Transverse colon (tissue), 4 donors: ENCODE measurements around the gene ZNF324B. TPM values are rescaled to one million over a fixed set of nuclear protein-coding genes. Genes with fewer than 3 reads are reported as not detected.

ENCODE experiments used
- DNase-seq: peaks from one replicate; pipeline ENCODE4 v3.0.0-alpha.2; 2019
- H3K27ac ChIP-seq, 4 donors: fragments of 200-600 bp; sonication (generic); 2 replicates each; pipeline ENCODE4 v1.5.1; 2016 to 2018; ENCODE audit warnings: inconsistent platforms in 4 of 4
- H3K27me3 ChIP-seq: fragments of 200-600 bp; sonication (generic); 2 replicates; pipeline ENCODE4 v1.5.1; 2017; ENCODE audit warnings: inconsistent platforms
- H3K36me3 ChIP-seq, 4 donors: fragments of 200-600 bp; sonication (generic); 2 replicates each; pipeline ENCODE4 v1.5.1; 2017 to 2019; ENCODE audit warnings: inconsistent platforms in 4 of 4
- H3K4me1 ChIP-seq, 4 donors: fragments of 200-600 bp; sonication (generic); 2 replicates each; pipeline ENCODE4 v1.5.1; 2017 to 2020; ENCODE audit warnings: inconsistent platforms in 4 of 4
- H3K4me3 ChIP-seq, 4 donors: fragments of 200-600 bp; sonication (generic); 1 replicate in 1 of 4; 2 replicates in 3 of 4; pipeline versions ENCODE4 v1.5.1 to v1.6.1; 2017 to 2019; ENCODE audit warnings: inconsistent platforms in 4 of 4
- H3K9me3 ChIP-seq, 2 donors: fragments of 200-600 bp; sonication (generic); 2 replicates each; pipeline ENCODE4 v1.5.1; 2017 to 2019; ENCODE audit warnings: inconsistent platforms in 2 of 2
- CTCF ChIP-seq, 5 experiments: fragments of 200-600 bp in 3 of 5; fragments of 450-650 bp in 2 of 5; sonication (generic) in 3 of 5; IDR thresholded peaks; 1 replicate in 2 of 5; 2 replicates in 3 of 5; pipeline ENCODE4 v1.5.1; 2016 to 2017; ENCODE audit warnings: antibody characterized with exemption in 5 of 5, inconsistent platforms in 3 of 5, mild to moderate bottlenecking in 2 of 5, moderate library complexity in 1 of 5
- EP300 ChIP-seq: sonication (generic); formaldehyde crosslinking; IDR thresholded peaks from one replicate; pipeline ENCODE4 v1.6.1; 2017; ENCODE audit warnings: antibody characterized with exemption, low read depth
- POLR2A ChIP-seq: fragments of 450-650 bp; IDR thresholded peaks from one replicate; pipeline ENCODE4 v1.6.1; 2016; ENCODE audit warnings: antibody characterized with exemption, mild to moderate bottlenecking, moderate library complexity
- POLR2AphosphoS5 ChIP-seq, 3 donors: sonication (generic); formaldehyde crosslinking; IDR thresholded peaks; one replicate each; pipeline ENCODE4 v1.6.1; 2016; ENCODE audit warnings: antibody characterized with exemption in 3 of 3
- WGBS, 2 donors: methylation state at CpG; one replicate each; pipeline ENCODE4 v1.1.5; 2018; ENCODE audit warnings: low coverage in 1 of 2; 5-methylcytosine and 5-hydroxymethylcytosine counted together
- in situ Hi-C, 4 donors: fragments of 200-750 bp; cut with MboI; loops; one replicate each; pipeline versions ENCODE4 v1.15.0 to v1.15.1; 2017; ENCODE audit warnings: low sequenced_read_pairs in 3 of 4, low pct_ligation_motif_present in 1 of 4, low pct_unique_long_range_greater_than_20kb in 1 of 4
- intact Hi-C: fragments of 100-400 bp; cut with DNase I; formaldehyde crosslinking; loops from one replicate; pipeline ENCODE4 v1.15.1; 2023; ENCODE audit warnings: low total_unique reads
- total RNA-seq, 4 donors: library from RNA; depleted of rRNA; stranded (reverse); fragments of >200 nt; gene quantifications; one replicate each; pipeline ENCODE4 v1.1.0, GENCODE V29; 2016

ZNF324B gene
- total RNA-seq, 4 donors from 2014 or later = 3.0 to 10.6 (median 6.3) TPM

- 3 to 11% methylated on average over 4 to 11 of the region's 11 CpGs for WGBS, 2 donors
- no peak for TF ChIP-seq CTCF (IDR thresholded peaks at IDR 0.05)
- TF ChIP-seq POLR2A = no peak
- TF ChIP-seq POLR2AphosphoS5 (IDR thresholded peaks at IDR 0.05) = no peak
- TF ChIP-seq EP300 = no peak
- no peaks in the 10 kb centered on the region for H3K36me3 ChIP-seq
- peak overlapping the region; percentile 67 to 83 (median 74) for H3K27ac ChIP-seq
- intact Hi-C loops (no loop called here), in situ Hi-C loops (no loop called here)
- peaks cover 0 to 5% of the 10 kb centered on the region in 2 donors for H3K9me3 ChIP-seq
- H3K4me1 ChIP-seq = peaks cover 0 to 15% (median 10%) of the 10 kb centered on the region in 4 donors
- no peaks in the 10 kb centered on the region for H3K27me3 ChIP-seq
- peak overlapping the region; percentile 15 to 91 (median 78) for H3K4me3 ChIP-seq
- DNase-seq = peak; percentile 41
Measured at GRCh38 chr19:58450856-58451357, 515 bp upstream of the ZNF324B start.

- Histone ChIP-seq H3K27ac (no peak overlapping the region), H3K36me3 (no peaks in the 10 kb centered on the region), H3K4me3 (no peak overlapping the region), H3K27me3 (no peaks in the 10 kb centered on the region), H3K4me1 (peaks cover 0 to 15% (median 10%) of the 10 kb centered on the region in 4 donors), H3K9me3 (peaks cover 0 to 3% of the 10 kb centered on the region in 2 donors)
- in situ Hi-C loops (no loop called here), intact Hi-C loops (no loop called here)
- TF ChIP-seq CTCF (IDR thresholded peaks at IDR 0.05) (no peak), POLR2A (no peak)
- no peak for DNase-seq
- 90% methylated on average over 6 of the region's 6 CpGs; no CpG with 5 or more reads in 1 of the 2 donors for WGBS, 2 donors
Measured at GRCh38 chr19:58453743-58454142, 2.3 kb downstream of the ZNF324B start.

GRCh38 chr19:58455306-58455705 lies 3.9 kb downstream of the ZNF324B start:
- peaks cover 0 to 15% (median 10%) of the 10 kb centered on the region in 4 donors for H3K4me1 ChIP-seq
- in situ Hi-C loops = no loop called here
- TF ChIP-seq CTCF (IDR thresholded peaks at IDR 0.05) (no peak), POLR2AphosphoS5 (IDR thresholded peaks at IDR 0.05) (no peak), POLR2A (no peak), EP300 (no peak)
- intact Hi-C loops = no loop called here
- H3K27ac ChIP-seq = no peak overlapping the region
- no peak for DNase-seq
- 96% methylated on average over 21 of the region's 21 CpGs; no CpG with 5 or more reads in 1 of the 2 donors for WGBS, 2 donors
- H3K36me3 ChIP-seq = no peaks in the 10 kb centered on the region
- no peaks in the 10 kb centered on the region for H3K27me3 ChIP-seq
- H3K4me3 ChIP-seq = no peak overlapping the region
- H3K9me3 ChIP-seq = no peaks in the 10 kb centered on the region

GRCh38 chr19:58456111-58456510 lies 4.7 kb downstream of the ZNF324B start:
- 97% methylated on average over 35 of the region's 35 CpGs; no CpG with 5 or more reads in 1 of the 2 donors for WGBS, 2 donors

More at GRCh38 chr19:58456111-58456510, 4.7 kb downstream of the ZNF324B start:
- H3K27me3 ChIP-seq = no peaks in the 10 kb centered on the region
- intact Hi-C loops (no loop called here), in situ Hi-C loops (no loop called here)
- no peak overlapping the region for H3K4me3 ChIP-seq
- H3K9me3 ChIP-seq = no peaks in the 10 kb centered on the region
- TF ChIP-seq POLR2AphosphoS5 (IDR thresholded peaks at IDR 0.05) = no peak
- TF ChIP-seq POLR2A = no peak
- TF ChIP-seq CTCF (IDR thresholded peaks at IDR 0.05) = no peak
- TF ChIP-seq EP300 = no peak
- H3K27ac ChIP-seq = no peak overlapping the region
- DNase-seq = no peak
- peaks cover 0 to 11% (median 3%) of the 10 kb centered on the region in 4 donors for H3K4me1 ChIP-seq
- no peaks in the 10 kb centered on the region for H3K36me3 ChIP-seq
